Measurements from ENCODE around the gene C6orf132. TPM values are rescaled to one million over a fixed set of nuclear protein-coding genes. Genes with fewer than 3 reads are reported as not detected.

C6orf132 gene
- total RNA-seq, 1 donor = 2.9 TPM

DNA sequence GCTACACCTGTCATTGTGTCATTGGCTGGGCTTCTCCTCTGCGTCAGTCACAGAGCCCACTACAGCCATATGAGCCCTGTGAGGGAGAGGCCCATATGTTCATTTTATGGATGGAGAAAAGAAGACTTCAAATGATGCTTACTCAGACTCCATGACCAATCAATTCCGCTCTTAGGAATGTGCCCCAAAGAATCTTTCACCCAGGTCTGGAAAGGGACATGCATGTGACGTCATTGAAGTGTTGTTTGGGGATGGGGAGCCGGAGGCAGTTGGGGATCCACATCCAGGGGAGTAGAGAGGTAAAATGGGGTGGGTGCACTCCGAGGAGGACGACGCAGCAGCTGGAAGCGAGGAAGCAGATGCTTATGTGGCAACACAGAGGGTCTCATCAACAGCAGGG is 9.6 kb upstream of the C6orf132 start:
- Histone ChIP-seq H4K20me1 (ENCODE audit: insufficient read depth, low read length) (no peaks in the 10 kb centered on the region), H3K4me1 (ENCODE audit: insufficient read depth, low read length) (no peaks in the 10 kb centered on the region), H3K9me3 (ENCODE audit: low read depth, low read length) (no peaks in the 10 kb centered on the region), H3K36me3 (ENCODE audit: insufficient read depth, low read length) (no peaks in the 10 kb centered on the region), H3K27ac (ENCODE audit: low read depth, low read length) (no peak overlapping the region), H2AFZ (ENCODE audit: low read length) (no peak overlapping the region), H3K4me3 (ENCODE audit: insufficient read depth, low read length) (no peak overlapping the region), H3K4me2 (ENCODE audit: insufficient read depth, low read length) (no peak overlapping the region), H3K79me2 (ENCODE audit: insufficient read depth, low read length) (no peaks in the 10 kb centered on the region), H3K27me3 (ENCODE audit: insufficient read depth, low read length) (no peaks in the 10 kb centered on the region)
- no peak for TF ChIP-seq CTCF (IDR thresholded peaks at IDR 0.05; ENCODE audit: extremely low read depth, low read depth, low read length)
- no peak for DNase-seq (ENCODE audit: insufficient read length, low spot score, missing footprints)

- Histone ChIP-seq H3K4me3 (ENCODE audit: insufficient read depth, low read length) (no peak overlapping the region), H3K4me1 (ENCODE audit: insufficient read depth, low read length) (no peaks in the 10 kb centered on the region), H2AFZ (ENCODE audit: low read length) (no peak overlapping the region), H3K27ac (ENCODE audit: low read depth, low read length) (no peak overlapping the region), H3K9me3 (ENCODE audit: low read depth, low read length) (no peaks in the 10 kb centered on the region), H3K79me2 (ENCODE audit: insufficient read depth, low read length) (no peaks in the 10 kb centered on the region), H4K20me1 (ENCODE audit: insufficient read depth, low read length) (no peaks in the 10 kb centered on the region), H3K36me3 (ENCODE audit: insufficient read depth, low read length) (no peaks in the 10 kb centered on the region), H3K27me3 (ENCODE audit: insufficient read depth, low read length) (no peaks in the 10 kb centered on the region), H3K4me2 (ENCODE audit: insufficient read depth, low read length) (no peak overlapping the region)
- DNase-seq (ENCODE audit: insufficient read length, low spot score, missing footprints) = no peak
- no peak for TF ChIP-seq CTCF (IDR thresholded peaks at IDR 0.05; ENCODE audit: extremely low read depth, low read depth, low read length)
Measured at GRCh38 chr6:42150254-42150653, 7.8 kb upstream of the C6orf132 start.

DNA sequence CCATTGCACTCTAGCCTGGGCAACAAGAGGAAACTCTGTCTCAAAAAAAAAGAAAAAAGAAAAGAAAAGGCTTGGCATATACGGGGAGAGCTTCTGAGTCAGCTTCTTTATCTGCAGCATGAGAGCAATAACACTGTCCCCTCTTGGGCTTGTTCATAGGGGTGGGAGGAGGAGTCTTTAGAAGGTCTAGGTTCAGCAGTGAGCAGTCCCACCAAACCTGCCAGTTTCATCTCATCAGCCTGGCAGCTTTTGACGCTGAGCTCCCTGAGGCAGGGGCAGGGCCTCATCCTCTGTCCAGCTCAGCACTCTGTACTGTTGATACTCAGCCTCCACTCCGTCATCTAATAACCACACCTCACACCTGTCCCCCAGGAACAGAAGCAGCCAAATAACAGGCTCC is 5.6 kb upstream of the C6orf132 start:
- DNase-seq (ENCODE audit: insufficient read length, low spot score, missing footprints) = peak; percentile 81
- no peaks in the 10 kb centered on the region for H3K36me3 ChIP-seq (ENCODE audit: insufficient read depth, low read length)
- no peaks in the 10 kb centered on the region for H3K79me2 ChIP-seq (ENCODE audit: insufficient read depth, low read length)
- H4K20me1 ChIP-seq (ENCODE audit: insufficient read depth, low read length) = no peaks in the 10 kb centered on the region
- no peaks in the 10 kb centered on the region for H3K4me1 ChIP-seq (ENCODE audit: insufficient read depth, low read length)
- H3K4me3 ChIP-seq (ENCODE audit: insufficient read depth, low read length) = no peak overlapping the region
- H3K27ac ChIP-seq (ENCODE audit: low read depth, low read length) = no peak overlapping the region
- no peaks in the 10 kb centered on the region for H3K9me3 ChIP-seq (ENCODE audit: low read depth, low read length)
- H3K27me3 ChIP-seq (ENCODE audit: insufficient read depth, low read length) = no peaks in the 10 kb centered on the region
- no peak overlapping the region for H2AFZ ChIP-seq (ENCODE audit: low read length)
- no peak for TF ChIP-seq CTCF (IDR thresholded peaks at IDR 0.05; ENCODE audit: extremely low read depth, low read depth, low read length)
- H3K4me2 ChIP-seq (ENCODE audit: insufficient read depth, low read length) = no peak overlapping the region

GRCh38 chr6:42147138-42147562 is 4.7 kb upstream of the C6orf132 start:
- Histone ChIP-seq H3K4me1 (ENCODE audit: insufficient read depth, low read length) (peaks cover 5% of the 10 kb centered on the region), H4K20me1 (ENCODE audit: insufficient read depth, low read length) (no peaks in the 10 kb centered on the region), H3K27me3 (ENCODE audit: insufficient read depth, low read length) (no peaks in the 10 kb centered on the region), H3K9me3 (ENCODE audit: low read depth, low read length) (no peaks in the 10 kb centered on the region), H3K4me2 (ENCODE audit: insufficient read depth, low read length) (no peak overlapping the region), H3K4me3 (ENCODE audit: insufficient read depth, low read length) (no peak overlapping the region), H3K79me2 (ENCODE audit: insufficient read depth, low read length) (no peaks in the 10 kb centered on the region), H3K36me3 (ENCODE audit: insufficient read depth, low read length) (no peaks in the 10 kb centered on the region), H3K27ac (ENCODE audit: low read depth, low read length) (no peak overlapping the region), H2AFZ (ENCODE audit: low read length) (no peak overlapping the region)
- no peak for TF ChIP-seq CTCF (IDR thresholded peaks at IDR 0.05; ENCODE audit: extremely low read depth, low read depth, low read length)
- peak; percentile 53 for DNase-seq (ENCODE audit: insufficient read length, low spot score, missing footprints)
